HG03135 (cell line): ENCODE measurements around the gene DGKQ.
"Not testable (repeated sequence)": the region's sequence is repeated elsewhere in the genome, so short reads cannot be mapped to it uniquely, and the experiment has no call there.

Source experiments
- ATAC-seq: cut with Tn5 transposase; IDR thresholded peaks from one replicate; pipeline ENCODE4 v1.9.1; 2021; ENCODE audit warnings: mild to moderate bottlenecking, moderate library complexity; ENCODE audit not compliant: unreplicated experiment

Gene DGKQ

DNA sequence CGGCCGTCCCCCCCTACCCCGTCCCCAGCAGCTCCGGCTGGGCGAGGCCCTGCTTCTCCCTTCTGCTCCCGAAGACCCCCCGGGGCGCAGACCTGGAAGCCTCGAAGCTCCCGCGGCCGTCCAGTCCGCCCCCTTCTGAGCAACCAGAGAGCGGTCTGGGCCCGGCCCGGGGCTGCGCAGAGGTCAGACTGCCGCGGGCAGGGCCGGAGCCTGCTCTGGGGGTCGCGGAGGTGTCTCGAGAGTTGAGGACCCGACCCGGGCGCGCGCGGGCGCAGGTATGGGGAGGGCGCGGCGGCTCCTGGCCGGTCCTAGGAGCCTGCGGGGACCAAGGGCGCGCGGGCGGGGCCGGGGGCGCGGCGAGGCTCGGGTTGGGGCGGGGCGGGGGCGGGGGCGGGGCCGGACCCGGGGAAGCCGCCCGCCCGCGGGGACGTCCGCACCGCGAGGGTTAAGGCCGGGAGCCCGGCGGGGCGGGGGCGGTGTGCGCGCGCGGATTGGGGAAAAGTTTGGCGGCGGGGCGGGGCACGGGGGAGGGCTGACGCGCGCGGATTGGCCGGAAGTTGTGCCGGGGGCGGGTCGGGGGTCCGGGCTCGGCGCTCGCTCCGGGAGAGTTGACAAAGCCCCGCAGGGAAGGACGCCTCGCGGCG lies 37.8 kb upstream of the DGKQ start, which contains the start of gene FGFRL1:
Gene FGFRL1 (plus strand): TSS at position 605 of the 644 bp plus-strand sequence. CDS start 860 bp downstream, outside the sequence.
- ATAC-seq, result peak; percentile 35

DNA sequence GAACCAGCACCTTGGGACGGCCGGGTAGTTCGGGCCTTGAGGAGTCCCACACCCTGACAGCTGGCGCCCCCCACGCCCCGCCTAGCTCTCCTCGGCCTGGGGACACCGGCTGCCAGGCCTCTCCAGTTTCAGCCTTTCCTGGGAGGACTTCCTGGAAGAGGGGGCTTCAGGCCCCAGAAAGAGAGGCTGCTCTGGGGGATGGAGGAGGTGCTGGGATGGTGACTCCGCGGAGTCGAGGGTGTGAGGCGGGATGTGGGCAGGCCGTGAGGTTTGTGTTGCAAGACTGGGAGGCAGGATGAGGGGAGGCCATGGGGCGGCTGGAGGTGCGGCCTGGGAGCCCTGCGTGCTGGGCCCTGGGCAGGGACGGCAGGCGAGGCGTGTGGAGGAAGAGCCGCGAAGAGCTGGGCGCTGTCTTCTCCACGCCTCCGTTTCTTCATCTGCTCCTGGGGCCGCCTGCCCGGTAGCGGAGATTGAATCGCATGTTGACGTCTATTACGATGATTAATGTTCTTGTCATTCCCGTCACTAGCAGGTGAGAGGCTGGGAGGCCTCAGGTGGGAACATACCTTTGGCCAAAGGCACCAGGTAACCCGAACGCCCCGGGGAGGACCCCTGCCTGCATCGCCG lies 37.1 kb upstream of the DGKQ start:
- ATAC-seq, result no peak

- peak; percentile 45 for ATAC-seq
Measured at GRCh38 chr4:1009542-1010394, 36.4 kb upstream of the DGKQ start.

DNA sequence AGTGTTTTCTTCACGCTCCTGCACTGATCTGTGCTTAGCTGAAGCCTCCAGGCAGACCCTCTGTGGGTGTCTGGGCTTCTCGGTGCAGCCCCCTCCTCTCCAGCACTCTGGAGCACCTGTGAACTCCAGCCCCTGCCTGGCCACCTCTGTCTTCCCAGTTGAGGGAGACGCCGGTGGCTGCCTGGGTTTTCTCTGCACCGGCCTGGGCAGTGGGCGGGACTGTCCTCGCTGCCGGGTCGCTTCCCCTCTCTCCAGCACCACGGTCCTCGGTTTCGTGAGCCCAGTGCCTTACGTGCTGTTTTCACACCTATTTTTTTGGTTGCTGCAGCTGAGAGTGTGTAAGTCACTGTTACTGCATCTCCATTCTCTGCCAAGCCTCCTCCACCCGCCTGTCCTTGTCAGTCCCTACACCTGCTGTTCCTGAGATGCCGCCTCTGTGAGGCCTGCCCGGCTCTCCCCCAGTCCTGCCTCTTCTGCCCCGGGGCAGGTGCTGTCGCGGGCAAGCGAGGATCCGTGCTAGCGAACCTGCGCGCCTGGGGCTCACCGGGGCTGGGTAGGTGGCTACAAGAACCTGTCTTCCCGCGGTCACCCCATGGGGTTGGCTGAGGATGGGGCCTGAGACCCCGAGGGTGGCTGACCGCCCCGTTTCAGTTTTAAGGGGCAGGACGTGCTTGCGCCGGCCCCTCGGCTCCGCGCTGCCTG lies 35.6 kb upstream of the DGKQ start:
- peak; percentile 6 for ATAC-seq

GRCh38 chr4:1006856-1007255 lies 33.5 kb upstream of the DGKQ start:
- no peak for ATAC-seq

- ATAC-seq, result no peak
Measured at GRCh38 chr4:1004557-1005485, 31.5 kb upstream of the DGKQ start.

- ATAC-seq, result no peak
Measured at GRCh38 chr4:1004071-1004418, 30.7 kb upstream of the DGKQ start.

GRCh38 chr4:1003271-1004070 lies 30.1 kb upstream of the DGKQ start:
- ATAC-seq, result no peak

- no peak for ATAC-seq
Measured at GRCh38 chr4:1002631-1003251, 29.4 kb upstream of the DGKQ start.

DNA sequence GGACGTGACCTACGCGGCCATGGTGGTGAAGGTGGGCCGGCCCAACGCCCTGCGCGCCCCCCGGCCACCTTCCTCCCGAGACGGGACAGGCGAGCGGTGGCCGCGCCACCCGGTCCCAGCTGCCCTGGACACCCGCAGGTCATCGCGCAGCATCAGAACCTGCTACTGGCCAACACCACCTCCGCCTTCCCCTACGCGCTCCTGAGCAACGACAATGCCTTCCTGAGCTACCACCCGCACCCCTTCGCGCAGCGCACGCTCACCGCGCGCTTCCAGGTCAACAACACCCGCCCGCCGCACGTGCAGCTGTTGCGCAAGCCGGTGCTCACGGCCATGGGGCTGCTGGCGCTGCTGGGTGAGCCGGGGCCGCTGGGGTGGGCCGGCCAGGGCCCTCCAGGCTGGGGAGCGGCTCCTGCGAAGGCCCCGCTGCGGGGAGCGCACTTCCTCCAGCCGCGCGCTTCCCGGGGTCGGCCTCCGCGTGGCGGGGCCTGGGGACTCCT lies 28.8 kb upstream of the DGKQ start:
- no peak for ATAC-seq

- no peak for ATAC-seq
Measured at GRCh38 chr4:1001561-1002130, 28.3 kb upstream of the DGKQ start.

GRCh38 chr4:1000686-1001260 lies 27.4 kb upstream of the DGKQ start:
- no peak for ATAC-seq

- ATAC-seq, result no peak
Measured at GRCh38 chr4:999882-1000425, 26.6 kb upstream of the DGKQ start.

DNA sequence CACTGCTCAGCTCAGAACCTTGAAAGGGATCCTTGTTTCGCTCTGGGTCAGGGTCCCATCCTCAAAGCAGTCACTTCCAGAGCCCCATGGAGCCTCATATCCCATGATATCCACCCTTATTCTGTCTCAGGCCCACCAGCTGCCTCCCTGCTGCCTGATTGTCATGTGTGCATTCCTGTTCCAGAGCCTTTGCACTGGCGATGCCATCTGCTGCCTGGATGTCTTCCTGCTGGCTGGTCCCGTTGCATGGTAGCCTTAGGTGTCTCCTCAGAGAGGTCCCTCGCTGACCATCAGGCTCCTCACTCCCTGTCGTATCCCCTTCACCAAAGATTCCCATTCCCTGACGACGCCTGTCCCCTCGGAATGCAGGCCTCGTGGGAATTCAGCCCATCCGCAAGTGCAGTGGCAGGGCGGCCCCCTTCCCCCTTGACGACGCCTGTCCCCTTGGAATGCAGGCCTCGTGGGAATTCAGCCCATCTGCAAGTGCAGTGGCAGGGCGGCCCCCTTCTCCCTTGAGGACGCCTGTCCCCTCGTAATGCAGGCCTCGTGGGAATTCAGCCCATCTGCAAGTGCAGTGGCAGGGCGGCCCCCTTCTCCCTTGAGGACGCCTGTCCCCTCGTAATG lies 26.0 kb upstream of the DGKQ start:
- not testable (repeated sequence) for ATAC-seq

DNA sequence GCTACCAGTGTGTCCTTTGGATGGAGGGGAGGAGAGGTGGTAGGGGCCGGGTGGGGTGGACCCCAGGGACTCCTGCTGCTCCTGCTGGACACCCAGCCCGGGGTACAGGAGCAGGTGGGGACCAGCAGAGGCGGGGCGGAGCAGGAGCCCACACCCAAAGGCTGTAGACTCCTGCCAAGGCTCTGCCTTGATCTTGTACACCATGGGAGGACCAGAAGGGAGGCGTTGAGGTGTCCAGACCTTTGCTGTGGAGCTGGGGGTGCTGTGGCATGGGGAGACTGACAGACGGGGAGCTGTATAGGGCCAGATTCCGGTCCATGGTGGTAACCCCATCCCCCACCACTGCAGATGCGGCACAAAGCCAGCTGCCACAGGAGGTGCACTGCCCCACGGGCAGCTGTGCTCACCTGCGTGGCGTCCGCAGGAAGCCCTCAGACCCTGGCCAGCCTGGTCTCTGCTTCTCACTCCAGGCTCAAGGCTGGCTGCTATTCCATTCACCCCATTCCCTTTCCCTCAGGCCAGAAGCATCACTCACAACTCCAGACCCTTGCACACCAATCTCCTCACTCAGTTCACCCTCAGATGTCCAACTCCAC lies 24.8 kb upstream of the DGKQ start:
- no peak for ATAC-seq

GRCh38 chr4:997375-998071 lies 24.2 kb upstream of the DGKQ start:
- ATAC-seq, result no peak
